ENCODE results near the gene VAMP2.

VAMP2 gene

DNA sequence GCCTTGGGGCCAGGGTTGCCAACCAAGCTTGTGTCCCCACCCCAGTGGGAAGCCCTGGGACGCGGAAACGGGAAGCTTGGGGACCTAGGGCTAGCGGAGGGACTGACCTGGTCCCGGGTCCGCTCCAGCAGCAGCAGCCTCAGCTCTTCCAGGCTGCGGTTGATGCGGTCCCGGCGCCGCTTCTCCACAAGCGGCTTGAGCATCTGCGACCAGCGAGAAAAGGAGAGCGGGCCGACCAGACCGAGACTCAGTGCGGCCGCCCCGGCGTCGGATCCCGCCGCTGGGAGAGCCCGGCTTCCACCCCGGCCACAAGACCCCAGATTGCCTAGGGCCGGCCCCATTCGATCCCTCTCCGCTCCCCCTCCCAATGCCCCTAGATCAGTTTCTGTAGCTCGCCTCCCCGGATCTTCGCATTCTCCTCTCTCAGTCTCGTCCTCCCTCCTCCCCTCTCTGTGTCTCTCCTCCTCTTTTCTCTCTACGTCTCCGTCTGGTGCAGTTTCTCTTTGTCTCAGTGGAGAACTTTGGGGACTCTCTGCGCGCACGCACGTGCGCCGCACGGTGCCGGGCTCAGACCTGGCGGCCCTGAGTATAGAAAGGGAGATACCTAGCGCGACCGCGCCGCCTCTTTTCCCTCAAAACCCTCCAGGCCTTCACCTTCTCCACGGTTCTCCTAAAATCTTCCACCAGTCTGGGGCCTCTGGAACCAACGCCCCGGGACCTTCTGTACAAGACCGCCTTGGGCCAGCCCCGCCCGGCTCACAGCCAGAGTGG is 39.6 kb downstream of the VAMP2 start:
- no peak for DNase-seq (ENCODE audit: low read depth)

DNA sequence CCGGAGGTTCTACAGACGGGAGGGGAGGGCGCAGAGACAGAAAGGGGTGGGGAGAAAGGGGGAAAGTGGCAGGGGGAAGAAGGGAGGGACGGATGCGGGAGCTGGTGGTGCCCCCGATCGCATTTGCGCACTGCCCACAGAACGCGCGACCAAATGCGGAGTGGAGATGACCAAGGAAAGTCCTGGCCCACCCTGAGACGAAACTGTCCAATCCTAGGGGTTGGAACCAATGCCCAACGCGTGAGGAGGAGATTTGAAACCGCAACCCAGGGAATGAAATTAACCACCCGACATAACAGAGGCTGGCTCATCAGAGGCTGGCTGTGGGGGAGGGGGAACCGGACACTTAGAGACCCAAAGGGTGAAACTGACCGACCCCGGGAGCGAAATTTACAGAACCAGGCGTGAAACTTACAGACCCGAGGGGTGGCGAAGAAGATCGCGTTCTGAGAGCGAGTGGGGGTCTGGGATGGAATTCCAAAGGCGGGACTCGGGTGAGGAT is 40.3 kb downstream of the VAMP2 start:
- no peak for DNase-seq (ENCODE audit: low read depth)

DNA sequence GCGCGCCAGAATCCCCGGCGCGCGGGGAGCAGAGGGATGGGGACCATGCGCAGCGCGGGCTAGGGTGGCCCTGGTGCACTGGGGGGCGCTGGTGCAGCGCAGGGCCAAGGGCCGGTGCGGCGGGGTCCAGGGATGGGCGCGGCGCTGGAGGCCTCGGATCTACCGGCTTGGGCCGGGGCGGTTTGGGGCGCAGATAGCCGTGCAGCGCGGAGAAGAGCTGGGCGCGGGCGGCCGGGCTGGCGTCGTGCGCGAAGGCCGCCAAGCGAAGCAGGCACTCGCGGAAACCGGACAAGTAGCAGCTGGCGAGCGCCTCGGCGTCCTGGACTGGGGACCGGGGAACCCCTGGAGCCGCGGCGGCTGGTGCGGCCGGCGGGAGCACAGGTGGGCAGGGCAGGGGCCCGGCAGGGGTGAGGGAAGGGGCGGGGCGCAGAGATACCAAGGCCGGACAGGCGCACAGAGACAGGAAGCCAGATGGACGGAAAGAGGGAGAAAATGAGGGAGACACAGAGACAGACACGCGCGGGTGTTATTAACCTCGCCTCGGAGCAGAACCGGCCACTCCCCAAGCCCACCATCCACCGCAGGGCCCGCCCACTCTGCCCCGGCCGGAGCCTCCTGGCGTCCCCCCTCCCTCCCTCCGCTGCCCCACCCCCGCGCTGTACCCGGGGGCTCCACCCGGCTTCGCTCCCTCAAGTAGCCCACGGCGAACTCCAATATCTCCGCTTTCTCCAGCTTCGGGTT is 40.9 kb downstream of the VAMP2 start:
- no peak for DNase-seq (ENCODE audit: low read depth)

- DNase-seq (ENCODE audit: low read depth): no peak
Measured at GRCh38 chr17:8121407-8121680, 41.4 kb downstream of the VAMP2 start.

GRCh38 chr17:8120520-8121406 is 42.0 kb downstream of the VAMP2 start:
- peak; percentile 74 for DNase-seq (ENCODE audit: low read depth)

- DNase-seq (ENCODE audit: low read depth): peak; percentile 84
Measured at GRCh38 chr17:8119581-8120519, 42.9 kb downstream of the VAMP2 start.

GRCh38 chr17:8118769-8119580 is 43.8 kb downstream of the VAMP2 start:
- peak; percentile 73 for DNase-seq (ENCODE audit: low read depth)

DNA sequence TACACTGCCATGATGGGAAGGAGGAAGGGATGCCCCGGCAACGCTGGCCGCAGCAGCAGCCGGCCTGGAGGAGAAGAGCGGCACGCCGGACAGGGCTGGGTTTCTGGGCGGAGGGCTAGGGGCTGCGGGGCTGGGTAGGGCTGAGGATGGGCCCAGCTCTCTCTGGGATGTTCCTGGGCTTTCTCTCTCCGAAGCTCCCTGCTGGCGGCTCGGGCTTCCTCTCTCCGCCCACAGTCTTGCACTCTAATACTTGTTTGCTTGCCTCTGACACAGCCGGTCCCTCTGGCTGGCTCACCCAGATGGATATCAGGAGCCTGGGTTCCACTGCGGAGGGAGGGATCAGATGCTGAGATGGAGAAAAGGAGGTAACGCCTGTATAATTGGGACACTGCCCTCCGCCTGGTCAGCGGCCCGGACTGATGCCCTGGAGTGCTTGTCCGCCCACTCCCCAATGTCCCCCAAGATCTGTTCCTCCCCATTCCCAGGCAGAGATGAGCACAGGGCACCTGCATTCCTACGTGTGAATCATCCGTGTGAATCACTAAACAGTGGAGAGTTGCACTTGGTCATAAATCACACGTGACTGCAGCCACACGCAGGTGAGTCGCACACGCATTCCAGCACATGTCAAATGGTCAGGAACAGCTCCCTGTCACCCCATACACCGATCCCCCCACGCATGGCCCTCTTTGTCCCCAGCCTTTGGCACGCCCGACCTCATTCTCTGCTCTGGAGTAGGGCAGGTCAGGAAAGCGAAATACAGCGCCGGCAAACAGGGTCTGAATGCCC is 44.6 kb downstream of the VAMP2 start, which contains the start of gene ALOXE3:
Gene ALOXE3, minus strand, starts transcription at position 535 of the 789 bp plus-strand sequence. Its CDS starts 524 bp downstream, at position 11.
- no peak for DNase-seq (ENCODE audit: low read depth)

- DNase-seq (ENCODE audit: low read depth): no peak
Measured at GRCh38 chr17:8117367-8117979, 45.3 kb downstream of the VAMP2 start.

DNA sequence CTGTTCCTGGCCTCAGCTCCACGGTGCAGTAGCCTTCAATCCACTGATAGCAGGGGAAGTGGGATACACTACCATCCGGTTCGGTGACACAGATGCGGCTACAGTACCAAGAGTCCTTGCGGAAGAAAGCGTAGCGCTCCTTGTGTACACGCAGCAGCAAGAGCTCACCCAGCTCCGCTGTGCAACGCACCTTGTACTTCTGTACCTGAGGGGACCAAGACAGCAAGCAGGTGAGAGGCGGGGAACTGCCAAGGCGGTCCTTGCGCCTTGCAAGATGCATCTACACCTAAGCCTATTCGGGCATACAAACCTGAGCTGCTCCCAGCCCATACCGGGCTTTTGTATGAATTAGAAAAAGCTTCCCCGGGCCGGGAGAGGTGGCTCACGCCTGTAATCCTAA is 46.0 kb downstream of the VAMP2 start:
- DNase-seq (ENCODE audit: low read depth): no peak

DNA sequence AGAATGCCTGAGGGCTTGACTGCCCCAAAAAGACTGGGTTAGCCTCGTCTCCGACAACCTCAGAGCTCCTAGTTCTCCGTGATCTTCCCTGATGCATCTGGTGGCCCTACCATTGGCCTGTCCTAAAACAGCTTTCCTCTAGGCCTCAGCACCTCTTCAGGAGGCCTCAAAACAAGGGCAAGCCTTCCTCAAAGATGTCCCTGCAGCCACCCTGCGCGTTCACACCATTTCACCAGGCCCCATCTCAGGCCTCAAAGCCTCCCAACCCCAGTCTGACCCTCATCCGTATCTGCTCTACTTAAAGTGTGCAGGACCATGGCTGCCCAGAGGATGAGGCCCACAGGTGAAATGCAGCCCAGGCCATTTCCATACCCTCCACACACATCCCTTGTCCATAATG is 51.8 kb downstream of the VAMP2 start:
- DNase-seq (ENCODE audit: low read depth): no peak

DNA sequence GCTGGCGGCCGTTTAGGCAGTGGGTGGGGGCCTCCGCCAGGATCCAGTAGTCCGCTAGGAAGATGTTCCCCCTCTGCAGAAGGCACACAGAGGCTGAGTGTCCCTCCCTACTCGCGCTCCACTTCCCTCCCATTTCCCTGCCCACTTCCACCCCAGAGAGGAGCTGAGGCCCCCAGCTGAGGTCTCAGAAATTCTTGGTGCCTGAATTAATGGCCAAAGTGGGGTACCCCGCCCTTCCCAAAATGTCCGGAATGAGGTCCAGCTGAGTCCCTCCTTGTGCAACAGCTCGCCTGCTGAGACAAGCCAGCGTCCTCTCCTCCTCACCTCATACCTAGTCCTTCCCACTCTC is 52.3 kb downstream of the VAMP2 start:
- no peak for DNase-seq (ENCODE audit: low read depth)

DNA sequence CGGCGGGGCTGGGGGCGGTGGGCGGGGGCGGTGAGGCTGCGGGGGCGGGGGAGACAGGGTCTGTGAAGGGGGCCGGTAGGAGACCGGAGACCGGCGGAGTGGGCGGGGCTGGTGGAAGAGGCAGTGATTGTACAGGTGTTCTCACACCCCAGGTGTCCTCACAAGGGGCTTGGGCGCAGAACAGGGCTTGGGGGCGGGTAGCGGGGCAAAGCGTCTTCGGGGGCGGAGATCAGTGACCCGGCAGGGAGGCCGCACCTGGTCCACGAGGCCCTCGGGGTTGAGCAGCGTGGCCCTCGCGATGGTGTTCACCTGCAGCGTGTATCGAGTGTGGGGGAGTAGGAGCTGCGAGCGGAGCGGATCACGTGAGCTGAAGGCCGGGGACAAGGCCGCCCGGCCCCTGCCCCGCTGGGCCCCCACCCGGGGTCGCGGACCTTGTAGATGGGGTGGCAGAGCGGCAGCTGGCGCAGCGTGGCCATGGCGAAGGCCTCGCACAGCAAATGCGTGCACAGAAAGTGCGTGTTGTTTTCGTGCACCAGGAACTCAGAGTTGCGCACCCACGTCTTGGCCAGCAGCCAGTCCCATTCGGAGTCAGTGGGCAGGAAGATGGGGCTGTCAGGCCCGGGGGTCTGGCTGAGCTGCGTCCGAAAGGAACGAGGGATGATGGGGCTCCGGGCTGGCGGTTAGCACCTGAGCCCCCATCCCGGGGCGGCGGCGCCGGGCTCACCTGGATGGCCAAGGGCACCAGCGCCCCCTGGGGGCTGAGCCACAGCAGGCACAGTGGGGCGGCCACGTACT is 52.9 kb downstream of the VAMP2 start:
- DNase-seq (ENCODE audit: low read depth): no peak
